HEK293 (cell line): ENCODE results near the gene RGS11.
A peak's percentile ranks its signal among the peaks of the same experiment; 100 is the strongest.

Source experiments
- CTCF ChIA-PET: fragments of 350-600 bp; formaldehyde crosslinking; extraction: SDS; loops from one replicate; lab custom pipeline; 2021; ENCODE audit warnings: antibody characterized with exemption; lab: Yijun Ruan, JAX
- POLR2A ChIA-PET: fragments of 300-600 bp; formaldehyde crosslinking; extraction: SDS; loops from one replicate; lab custom pipeline; 2020; ENCODE audit warnings: antibody characterized with exemption, inconsistent platforms; lab: Yijun Ruan, JAX
- H3K27ac ChIP-seq: fragments of 200-500 bp; sonication (Bioruptor generic); 2 replicates; pipeline ENCODE4 v1.5.1; 2014; ENCODE audit warnings: low read depth, low read length, control low read depth, inconsistent platforms; ENCODE audit errors: extremely low read depth
- H3K36me3 ChIP-seq, 2 experiments: fragments of 200-500 bp in 1 of 2; sonication (Bioruptor generic) in 1 of 2; 1 replicate in 1 of 2; 2 replicates in 1 of 2; pipeline ENCODE4 v1.5.1; 2014 to 2017; ENCODE audit warnings: inconsistent platforms in 2 of 2, low read length in 2 of 2; ENCODE audit not compliant: control insufficient read depth in 2 of 2, insufficient read depth in 1 of 2
- H3K4me1 ChIP-seq: fragments of 200-500 bp; sonication (Bioruptor generic); 2 replicates; pipeline ENCODE4 v1.5.1; 2014; ENCODE audit warnings: mild to moderate bottlenecking, low read length, inconsistent platforms; ENCODE audit not compliant: control insufficient read depth, insufficient read depth
- H3K4me3 ChIP-seq: 2 replicates; pipeline ENCODE4 v1.5.1; 2011; ENCODE audit warnings: low read depth, mild to moderate bottlenecking, control low read depth, low read length, moderate library complexity
- H3K9me3 ChIP-seq: fragments of 200-500 bp; sonication (Bioruptor generic); 2 replicates; pipeline ENCODE4 v1.5.1; 2014; ENCODE audit warnings: low read depth, low read length, inconsistent platforms; ENCODE audit not compliant: control insufficient read depth, insufficient read depth
- ELK4 ChIP-seq: IDR thresholded peaks from 2 replicates; pipeline ENCODE4 v1.6.1; 2011; ENCODE audit warnings: mild to moderate bottlenecking, low read depth, low read length, borderline replicate concordance
- FEZF1 ChIP-seq: fragments of 450-650 bp; formaldehyde crosslinking; IDR thresholded peaks from 2 replicates; pipeline ENCODE4 v1.5.1; 2016; ENCODE audit warnings: missing biosample characterization, missing genetic modification characterization
- GFI1B ChIP-seq: fragments of 450-650 bp; formaldehyde crosslinking; IDR thresholded peaks from 2 replicates; pipeline ENCODE4 v1.5.1; 2016; ENCODE audit warnings: missing biosample characterization, missing genetic modification characterization
- HOXC10 ChIP-seq: sonication (generic); formaldehyde crosslinking; IDR thresholded peaks from 2 replicates; pipeline ENCODE4 v1.8.1; 2023; ENCODE audit warnings: mild to moderate bottlenecking, missing genetic modification reagents
- IKZF3 ChIP-seq: fragments of 450-650 bp; IDR thresholded peaks from 2 replicates; pipeline ENCODE4 v1.5.0; 2018; ENCODE audit warnings: missing biosample characterization, mild to moderate bottlenecking, missing genetic modification characterization, moderate library complexity
- INSM2 ChIP-seq: fragments of 450-650 bp; formaldehyde crosslinking; IDR thresholded peaks from 2 replicates; pipeline ENCODE4 v1.5.1; 2016; ENCODE audit warnings: missing biosample characterization, missing genetic modification characterization
- PRDM1 ChIP-seq: fragments of 450-650 bp; formaldehyde crosslinking; IDR thresholded peaks from 2 replicates; pipeline ENCODE4; 2016; ENCODE audit warnings: missing biosample characterization, missing genetic modification characterization
- SETDB1 ChIP-seq: IDR thresholded peaks from one replicate; pipeline ENCODE4 v1.6.1; 2017; ENCODE audit warnings: mild to moderate bottlenecking, low read length, moderate library complexity, mixed read lengths; ENCODE audit not compliant: insufficient read length
- WT1 ChIP-seq: fragments of 450-650 bp; formaldehyde crosslinking; IDR thresholded peaks from 2 replicates; pipeline ENCODE4 v1.5.1; 2016; ENCODE audit warnings: missing biosample characterization, missing genetic modification characterization
- ZBTB21 ChIP-seq: fragments of 450-650 bp; formaldehyde crosslinking; IDR thresholded peaks from 2 replicates; pipeline ENCODE4 v1.5.1; 2017; ENCODE audit warnings: missing biosample characterization, missing genetic modification characterization
- ZBTB26 ChIP-seq: fragments of 450-650 bp; formaldehyde crosslinking; optimal IDR thresholded peaks from 2 replicates; pipeline ENCODE3; 2016; ENCODE audit warnings: missing biosample characterization, mild to moderate bottlenecking, missing genetic modification characterization
- ZFP69B ChIP-seq: fragments of 450-650 bp; formaldehyde crosslinking; IDR thresholded peaks from 2 replicates; pipeline ENCODE4 v1.5.1; 2016; ENCODE audit warnings: missing biosample characterization, missing genetic modification characterization
- ZNF175 ChIP-seq: fragments of 450-650 bp; formaldehyde crosslinking; IDR thresholded peaks from 2 replicates; pipeline ENCODE4 v1.5.1; 2016; ENCODE audit warnings: missing biosample characterization, missing genetic modification characterization
- ZNF23 ChIP-seq: fragments of 450-650 bp; formaldehyde crosslinking; IDR thresholded peaks from 2 replicates; pipeline ENCODE4 v1.5.1; 2016; ENCODE audit warnings: missing biosample characterization, missing genetic modification characterization, borderline replicate concordance
- ZNF248 ChIP-seq: fragments of 450-650 bp; formaldehyde crosslinking; IDR thresholded peaks from 2 replicates; pipeline ENCODE4 v1.5.1; 2017; ENCODE audit warnings: missing biosample characterization, missing genetic modification characterization
- ZNF37A ChIP-seq: fragments of 450-650 bp; IDR thresholded peaks from 2 replicates; pipeline ENCODE4 v1.5.1; 2018; ENCODE audit warnings: missing biosample characterization, missing genetic modification characterization
- ZNF529 ChIP-seq: fragments of 450-650 bp; formaldehyde crosslinking; IDR thresholded peaks from 2 replicates; pipeline ENCODE4 v1.5.1; 2017; ENCODE audit warnings: missing genetic modification characterization, missing biosample characterization; ENCODE audit not compliant: insufficient replicate concordance
- ZNF530 ChIP-seq: fragments of 450-650 bp; formaldehyde crosslinking; IDR thresholded peaks from 2 replicates; pipeline ENCODE4 v1.5.1; 2016; ENCODE audit warnings: low read depth, missing biosample characterization, missing genetic modification characterization
- ZNF600 ChIP-seq: fragments of 450-650 bp; formaldehyde crosslinking; IDR thresholded peaks from 2 replicates; pipeline ENCODE4 v1.5.1; 2016; ENCODE audit warnings: missing biosample characterization, missing genetic modification characterization
- ZNF621 ChIP-seq: fragments of 450-650 bp; formaldehyde crosslinking; IDR thresholded peaks from 2 replicates; pipeline ENCODE4 v1.5.1; 2017; ENCODE audit warnings: missing biosample characterization, missing genetic modification characterization
- ZNF624 ChIP-seq: fragments of 450-650 bp; formaldehyde crosslinking; IDR thresholded peaks from 2 replicates; pipeline ENCODE4 v1.5.1; 2017; ENCODE audit warnings: missing biosample characterization, missing genetic modification characterization
- ZNF704 ChIP-seq: fragments of 450-650 bp; formaldehyde crosslinking; IDR thresholded peaks from 2 replicates; pipeline ENCODE4 v1.5.1; 2016; ENCODE audit warnings: missing biosample characterization, missing genetic modification characterization
- ZNF707 ChIP-seq: fragments of 450-650 bp; formaldehyde crosslinking; IDR thresholded peaks from 2 replicates; pipeline ENCODE4 v1.5.1; 2016; ENCODE audit warnings: missing biosample characterization, missing genetic modification characterization
- ZNF747 ChIP-seq: fragments of 450-650 bp; formaldehyde crosslinking; IDR thresholded peaks from 2 replicates; pipeline ENCODE4 v1.5.1; 2016; ENCODE audit warnings: missing biosample characterization, missing genetic modification characterization
- ZSCAN5A ChIP-seq: fragments of 450-650 bp; formaldehyde crosslinking; IDR thresholded peaks from 2 replicates; pipeline ENCODE4 v1.5.1; 2016; ENCODE audit warnings: missing biosample characterization, missing genetic modification characterization

RGS11 gene

GRCh38 chr16:280005-280460 lies 4.3 kb upstream of the RGS11 start (continued):
- TF ChIP-seq PRDM1 (tag by site-specific recombination) (no peak), ZBTB26 (tag by site-specific recombination) (peak; percentile 48), ZNF707 (tag by site-specific recombination) (no peak), ZNF624 (tag by site-specific recombination) (no peak), IKZF3 (no peak), ZNF37A (tag by site-specific recombination) (no peak), ZNF600 (tag by site-specific recombination) (no peak), ZNF530 (tag by site-specific recombination) (no peak)

- no peak overlapping the region; the same call in 1 of the 2 replicates for H3K27ac ChIP-seq
- H3K9me3 ChIP-seq, result no peaks in the 10 kb centered on the region
- no peaks in the 10 kb centered on the region for H3K36me3 ChIP-seq
- TF ChIP-seq SETDB1, result no peak
- no peak for TF ChIP-seq HOXC10
- no peak for TF ChIP-seq ZNF529 (tag by site-specific recombination)
- TF ChIP-seq WT1 (tag by site-specific recombination), result no peak
- no peak for TF ChIP-seq ZBTB21 (tag by site-specific recombination)
- TF ChIP-seq ZSCAN5A (tag by site-specific recombination), result no peak
- TF ChIP-seq ZNF704 (tag by site-specific recombination), result no peak
- TF ChIP-seq ZNF175, result no peak
- no peak for TF ChIP-seq FEZF1 (tag by site-specific recombination)
- no peak for TF ChIP-seq INSM2
- TF ChIP-seq ZFP69B, result no peak
- TF ChIP-seq ZNF621, result no peak
- no peak for TF ChIP-seq ZNF23 (tag by site-specific recombination)
- no peak for TF ChIP-seq GFI1B (tag by site-specific recombination)
- no peak for TF ChIP-seq ZNF747
- no peak for TF ChIP-seq ELK4
- no peak for TF ChIP-seq ZNF37A (tag by site-specific recombination)
- TF ChIP-seq ZNF248, result no peak
- ChIA-PET POLR2A (interaction anchor here (0.7 to 1.8 kb wide), 2 partner anchors 73 to 82 kb away, joined by 3 to 4 read pairs; partner anchors contain the start of gene AXIN1), CTCF (interaction anchor here (1.0 kb wide), 1 partner anchor 168 kb away, joined by 3 read pairs; no protein-coding TSS in a partner anchor)
- H3K4me3 ChIP-seq, result no peak overlapping the region
- no peaks in the 10 kb centered on the region for H3K4me1 ChIP-seq
Measured at GRCh38 chr16:279531-279930, 3.8 kb upstream of the RGS11 start.
